GM19035 (cell line): ENCODE results near the gene NDUFS4.
"Not testable (repeated sequence)": the region's sequence is repeated elsewhere in the genome, so short reads cannot be mapped to it uniquely, and the experiment has no call there.

Source experiments
- ATAC-seq: cut with Tn5 transposase; IDR thresholded peaks from one replicate; pipeline ENCODE4 v1.9.1; 2021; ENCODE audit not compliant: unreplicated experiment

Gene NDUFS4

DNA sequence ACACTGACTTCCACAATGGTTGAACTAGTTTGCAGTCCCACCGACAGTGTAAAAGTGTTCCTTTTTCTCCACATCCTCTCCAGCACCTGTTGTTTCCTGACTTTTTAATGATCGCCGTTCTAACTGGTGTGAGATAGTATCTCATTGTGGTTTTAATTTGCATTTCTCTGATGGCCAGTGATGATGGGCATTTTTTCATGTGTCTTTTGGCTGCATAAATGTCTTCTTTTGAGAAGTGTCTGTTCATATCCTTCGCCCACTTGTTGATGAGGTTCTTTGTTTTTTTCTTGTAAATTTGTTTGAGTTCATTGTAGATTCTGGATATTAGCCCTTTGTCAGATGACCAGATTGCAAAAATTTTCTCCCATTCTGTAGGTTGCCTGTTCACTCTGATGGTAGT, 100.1 kb downstream of the NDUFS4 start:
- ATAC-seq = not testable (repeated sequence)

DNA sequence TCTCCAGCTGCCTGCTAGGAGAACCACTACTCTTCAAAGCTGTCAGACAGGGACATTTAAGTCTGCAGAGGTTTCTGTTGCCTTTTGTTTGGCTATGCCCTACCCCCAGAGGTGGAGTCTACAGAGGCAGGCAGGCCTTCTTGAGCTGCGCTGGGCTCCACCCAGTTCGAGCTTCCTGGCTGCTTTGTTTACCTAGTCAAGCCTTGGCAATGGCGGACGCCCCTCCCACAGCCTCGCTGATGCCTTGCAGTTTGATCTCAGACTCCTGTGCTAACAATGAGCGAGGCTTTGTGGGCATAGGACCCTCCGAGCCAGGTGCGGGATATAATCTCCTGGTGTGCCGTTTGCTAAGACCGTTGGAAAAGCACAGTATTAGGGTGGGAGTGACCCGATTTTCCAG, 104.9 kb downstream of the NDUFS4 start:
- ATAC-seq = not testable (repeated sequence)

DNA sequence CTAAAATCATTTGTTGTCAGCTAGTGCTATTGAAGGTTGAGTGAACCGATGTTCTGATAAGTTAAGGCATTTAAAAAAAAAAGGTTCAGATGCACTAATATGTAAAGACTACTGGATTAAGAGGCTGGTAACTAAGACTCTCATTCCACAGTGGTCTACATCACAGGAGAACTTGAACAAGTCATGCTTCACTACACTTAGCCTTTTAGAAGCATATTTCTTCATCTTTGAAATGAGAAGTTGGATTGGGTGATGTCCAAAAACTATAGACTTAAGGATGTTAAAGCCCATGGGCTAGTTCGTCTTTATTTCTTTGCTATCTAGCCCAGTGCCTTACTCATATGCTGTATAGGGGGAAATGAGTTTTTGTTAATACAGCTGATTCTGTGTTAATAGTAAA, 107.2 kb downstream of the NDUFS4 start:
- ATAC-seq = no peak

DNA sequence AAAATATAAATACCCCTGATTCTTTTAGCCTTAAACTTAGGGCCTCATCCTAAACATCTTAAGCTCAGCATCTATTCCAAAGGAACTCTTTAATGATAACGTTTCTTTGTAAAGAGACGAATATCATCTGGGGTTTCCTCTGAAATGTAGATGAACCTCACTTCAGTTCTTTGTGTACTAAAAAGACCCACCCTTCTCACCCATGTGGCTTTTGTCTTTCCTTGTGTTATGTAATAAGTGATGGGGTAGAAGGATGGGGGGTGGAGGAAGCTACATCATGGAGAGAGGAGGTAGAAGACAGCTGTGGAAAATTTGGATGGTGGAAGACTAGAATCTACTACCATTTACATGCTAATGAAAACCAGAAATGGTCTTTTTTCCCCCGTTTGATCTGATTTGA, 111.0 kb downstream of the NDUFS4 start:
- ATAC-seq = no peak

DNA sequence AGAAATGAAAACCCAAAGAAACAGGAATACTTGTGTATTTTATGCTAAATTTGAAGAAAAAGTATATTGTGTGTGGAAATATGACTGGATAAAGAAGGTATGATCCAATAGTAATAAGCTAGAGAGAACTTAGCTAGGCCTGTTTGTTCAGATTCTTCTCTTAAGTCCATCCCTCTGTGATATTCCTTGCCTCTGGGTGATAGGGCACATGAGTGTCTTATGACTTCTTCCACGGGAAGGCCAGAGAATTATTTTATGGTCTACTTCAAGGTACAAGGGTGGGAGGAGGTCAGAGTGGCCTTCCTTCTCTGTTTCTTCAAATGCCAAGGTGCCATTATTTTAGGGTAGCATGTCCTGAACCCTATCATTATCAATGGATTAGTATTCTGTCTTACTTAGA, 113.7 kb downstream of the NDUFS4 start:
- ATAC-seq = no peak

DNA sequence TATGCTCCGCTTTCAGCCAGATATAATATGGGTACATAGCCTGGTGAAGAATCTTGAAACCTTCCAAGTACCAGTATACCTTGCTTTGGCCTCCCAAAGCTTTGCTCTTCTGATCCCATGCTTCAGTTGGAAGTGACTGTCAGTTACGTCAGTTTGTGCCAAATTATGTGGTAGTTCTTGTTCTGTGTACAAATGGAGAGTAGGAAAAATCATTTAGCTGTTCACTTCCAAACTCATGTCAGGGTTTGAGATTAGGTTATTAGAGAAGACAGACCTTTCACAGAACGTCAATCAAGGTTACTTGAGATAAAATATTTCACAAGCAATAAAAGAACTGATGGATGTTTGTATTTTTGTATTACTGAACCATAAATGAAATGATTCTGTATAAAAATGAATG, 117.2 kb downstream of the NDUFS4 start:
- no peak for ATAC-seq

DNA sequence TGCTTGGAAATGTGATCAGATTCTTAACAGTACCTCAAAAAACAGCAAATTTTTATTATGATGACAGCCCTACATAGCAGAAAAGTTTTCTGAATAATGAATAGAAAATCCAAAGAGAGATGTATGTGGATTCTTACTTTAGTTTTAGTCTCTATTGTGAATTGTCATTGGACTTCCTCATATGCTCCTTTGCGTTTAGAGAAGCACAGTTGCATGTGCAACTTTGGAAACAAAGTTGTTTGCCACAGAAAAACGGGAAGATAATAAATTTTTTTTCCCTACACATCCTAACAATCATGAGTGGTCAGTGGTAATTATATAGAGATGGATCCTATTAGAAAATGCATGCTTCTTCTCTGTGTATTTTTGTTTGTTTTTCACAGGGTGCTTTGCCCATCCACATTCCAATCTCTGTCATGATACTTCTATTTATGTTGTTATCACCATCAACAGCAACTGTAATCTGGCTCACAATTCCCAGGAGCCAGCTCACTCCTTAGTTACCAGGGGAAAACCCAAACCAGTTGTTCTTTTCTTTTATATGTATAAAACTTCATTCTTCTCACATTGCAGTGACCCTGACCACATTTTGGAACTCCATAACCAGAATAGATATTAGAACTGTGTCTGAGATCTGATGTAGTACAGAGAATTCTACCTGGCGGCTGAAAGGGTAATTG, 118.7 kb downstream of the NDUFS4 start:
- ATAC-seq = no peak

DNA sequence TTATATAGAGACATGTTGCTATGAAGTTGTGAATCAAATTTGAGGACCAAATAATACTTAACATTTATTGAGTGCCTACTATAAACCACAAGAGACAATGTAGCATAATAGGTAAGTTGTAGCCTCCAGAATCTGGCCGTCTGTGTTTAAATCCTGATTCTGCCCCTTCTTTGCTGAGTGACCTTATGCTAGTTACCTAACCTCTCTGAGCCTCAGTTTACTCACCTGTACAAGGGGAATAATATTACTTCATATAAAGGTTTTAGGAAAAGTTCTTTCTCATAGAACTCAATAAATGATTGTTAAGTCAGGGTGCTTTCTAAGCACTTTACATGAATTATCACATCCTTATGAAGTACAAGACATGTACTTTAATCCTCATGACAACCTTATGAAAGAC, 120.6 kb downstream of the NDUFS4 start:
- ATAC-seq = no peak

DNA sequence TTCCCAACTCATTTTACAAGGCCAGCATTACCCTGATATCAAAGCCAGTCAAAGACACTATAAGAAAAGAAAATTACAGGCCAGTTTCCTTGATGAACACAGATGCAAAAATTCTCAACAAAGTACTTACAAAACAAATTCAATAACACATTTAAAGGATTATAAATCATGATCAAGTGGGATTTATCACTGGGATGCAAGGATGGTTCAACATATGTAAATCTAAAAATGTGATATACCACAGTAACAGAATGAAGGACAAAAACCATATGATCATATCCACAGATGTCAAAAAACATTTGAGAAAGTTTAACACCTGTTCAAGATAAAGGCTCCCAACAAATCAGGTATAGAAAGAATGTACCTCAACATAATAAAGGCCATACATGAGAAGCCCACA, 130.6 kb downstream of the NDUFS4 start:
- no peak for ATAC-seq

DNA sequence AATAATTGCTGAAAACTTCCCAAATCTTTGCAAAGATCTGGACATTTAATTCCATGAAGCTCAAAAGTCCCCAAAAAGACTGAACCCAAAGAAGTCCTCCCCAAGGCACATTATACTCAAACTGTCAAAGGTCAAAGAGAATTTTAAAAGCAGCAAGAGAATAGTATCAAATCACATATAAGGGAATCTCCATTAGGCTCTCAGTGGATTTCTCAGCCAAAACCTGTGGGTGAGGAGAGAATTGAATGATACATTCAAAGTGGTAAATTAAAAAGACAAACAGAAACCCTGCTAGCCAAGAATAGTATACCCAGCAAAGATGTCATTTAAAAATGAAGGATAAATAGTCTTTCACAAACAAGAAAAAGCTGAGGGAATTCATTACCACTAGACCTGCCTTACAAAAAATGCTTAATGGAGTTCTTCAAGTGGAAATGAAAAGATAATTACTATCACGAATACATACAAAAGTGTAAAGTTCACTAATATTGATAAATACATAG, 134.1 kb downstream of the NDUFS4 start:
- no peak for ATAC-seq

DNA sequence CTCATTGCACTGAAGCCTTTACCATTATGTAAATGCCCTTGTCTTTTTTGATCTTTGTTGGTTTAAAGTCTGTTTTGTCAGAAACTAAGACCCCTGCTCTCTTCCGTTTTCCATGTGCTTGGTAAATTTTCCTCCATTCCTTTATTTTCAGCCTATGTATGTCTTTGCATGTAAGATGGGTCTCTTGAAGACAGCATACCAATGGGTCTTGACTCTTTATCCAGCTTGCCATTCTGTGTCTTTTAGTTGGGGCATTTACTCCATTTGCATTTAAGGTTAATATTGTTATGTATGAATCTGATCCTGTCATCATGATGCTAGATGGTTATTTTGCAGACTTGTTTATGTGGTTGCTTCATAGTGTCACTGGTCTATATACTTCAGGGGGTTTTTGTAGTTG, 150.0 kb downstream of the NDUFS4 start:
- not testable (repeated sequence) for ATAC-seq

DNA sequence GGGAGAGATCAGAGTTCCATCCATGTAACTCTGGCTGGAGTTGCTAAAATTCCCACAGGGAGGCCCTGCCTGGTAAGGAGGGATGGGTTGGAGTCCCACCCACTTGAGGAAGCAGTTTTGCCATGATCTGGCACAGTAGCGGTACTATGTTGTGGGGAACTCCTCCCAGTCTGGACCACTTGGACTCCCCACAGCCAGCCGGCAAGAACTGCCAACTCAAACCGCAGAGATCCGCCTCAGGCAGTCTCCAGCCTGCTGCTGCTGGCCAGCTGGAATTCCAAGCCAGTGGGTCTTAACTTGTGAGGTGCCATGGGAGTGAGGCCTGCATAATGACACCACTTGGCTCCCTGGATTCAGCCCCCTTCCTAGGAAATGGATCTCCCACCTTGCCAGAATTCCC, 151.9 kb downstream of the NDUFS4 start:
- ATAC-seq = no peak

DNA sequence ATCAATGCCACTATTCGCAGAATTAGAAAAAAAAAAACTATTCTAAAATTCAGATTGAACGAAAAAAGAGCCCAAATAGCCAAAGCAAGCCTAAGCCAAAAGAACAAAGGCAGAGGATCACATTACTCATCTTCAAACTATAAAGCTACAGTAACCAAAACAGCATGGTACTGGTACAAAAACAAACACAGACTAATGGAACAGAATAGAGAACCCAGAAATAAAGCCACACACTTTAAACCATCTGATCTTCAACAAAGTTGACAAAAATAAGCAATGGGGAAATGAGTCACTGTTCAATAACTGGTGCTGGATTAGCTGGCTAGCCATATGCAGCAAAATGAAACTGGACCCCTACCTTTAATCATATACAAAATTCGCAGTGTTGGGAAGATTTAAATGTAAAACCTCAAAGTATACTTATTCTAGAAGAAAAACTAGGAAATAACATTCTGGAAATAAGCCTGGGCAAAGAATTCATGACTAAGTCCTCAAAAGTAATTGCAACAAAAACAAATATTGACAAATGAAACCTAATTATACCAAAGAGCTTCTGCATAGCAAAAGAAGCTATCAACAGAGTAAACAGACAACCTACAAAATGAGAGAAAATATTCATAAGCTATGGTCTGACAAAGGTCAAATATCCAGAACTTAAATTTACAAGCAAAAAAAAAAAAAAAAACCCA, 153.7 kb downstream of the NDUFS4 start:
- no peak for ATAC-seq

DNA sequence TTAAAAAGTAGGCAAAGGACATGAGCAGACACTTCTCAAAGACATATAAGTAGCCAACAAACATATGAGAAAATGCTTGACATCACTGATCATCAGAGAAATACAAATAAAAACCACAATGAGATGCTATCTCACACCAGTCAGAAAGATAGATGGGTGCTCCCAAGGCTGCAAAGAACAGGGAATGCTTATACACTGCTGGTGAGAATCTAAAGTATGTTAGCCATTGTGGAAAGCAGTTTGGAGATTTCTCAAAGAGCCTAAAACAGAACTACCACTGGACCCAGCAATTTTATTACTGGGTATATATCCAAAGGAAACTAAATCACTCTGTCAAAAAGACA, 154.2 kb downstream of the NDUFS4 start:
- no peak for ATAC-seq

DNA sequence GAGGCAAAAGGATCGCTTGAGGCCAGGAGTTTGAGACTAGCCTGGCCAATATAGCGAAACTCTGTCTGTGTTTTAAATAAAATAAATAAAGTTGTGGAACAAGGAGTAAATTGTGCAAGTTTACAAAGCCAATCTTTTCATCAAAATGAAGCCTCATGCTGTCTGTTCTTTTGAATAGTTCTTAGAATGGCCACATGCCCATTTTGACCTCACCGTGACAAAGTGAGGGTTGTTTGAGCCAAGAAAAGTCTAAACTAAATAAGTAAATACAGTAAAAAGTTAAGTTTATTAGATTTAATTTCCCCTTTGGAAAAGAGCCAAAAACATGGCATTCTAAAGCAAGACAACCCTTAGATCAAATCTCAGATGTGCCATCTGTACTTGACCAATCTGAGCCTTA, 165.7 kb downstream of the NDUFS4 start:
- no peak for ATAC-seq

DNA sequence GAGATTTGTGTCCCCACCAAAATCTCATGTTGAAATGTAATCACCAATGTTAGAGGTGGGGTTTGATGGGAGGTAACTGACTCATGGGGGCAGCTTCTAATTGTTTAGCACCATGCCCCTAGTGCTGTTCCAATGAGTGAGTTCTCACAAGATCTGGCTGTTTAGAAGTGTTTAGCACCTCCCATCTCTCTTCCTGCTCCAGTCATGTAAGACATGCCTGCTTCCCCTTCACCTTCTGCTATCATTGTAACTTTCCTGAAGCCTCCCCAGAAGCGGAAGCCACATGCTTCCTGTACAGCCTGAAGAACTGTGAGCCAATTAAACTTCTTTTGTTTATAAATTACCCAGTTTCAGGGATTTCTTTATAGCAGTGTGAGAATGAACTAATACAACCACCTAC, 170.5 kb downstream of the NDUFS4 start:
- no peak for ATAC-seq
